IPS-15b (cell line): ENCODE data around the gene DNAH14.
"Not testable (repeated sequence)": the region's sequence is repeated elsewhere in the genome, so short reads cannot be mapped to it uniquely, and the experiment has no call there.

Source experiments
- H3K27me3 ChIP-seq: one replicate; pipeline ENCODE4 v1.6.1; 2013; ENCODE audit warnings: low read length; ENCODE audit not compliant: control insufficient read depth, insufficient read depth
- H3K36me3 ChIP-seq: one replicate; pipeline ENCODE4 v1.6.1; 2013; ENCODE audit warnings: low read length; ENCODE audit not compliant: control insufficient read depth, insufficient read depth
- H3K4me1 ChIP-seq: one replicate; pipeline ENCODE4 v1.6.1; 2013; ENCODE audit warnings: mild to moderate bottlenecking, low read length; ENCODE audit not compliant: control insufficient read depth, insufficient read depth
- H3K4me3 ChIP-seq: one replicate; pipeline ENCODE4 v1.5.1; 2013; ENCODE audit warnings: low read depth, low read length
- H3K9ac ChIP-seq: one replicate; pipeline ENCODE4 v1.6.1; 2013; ENCODE audit warnings: low read depth, mild to moderate bottlenecking, low read length
- H3K9me3 ChIP-seq: one replicate; pipeline ENCODE4 v1.6.1; 2013; ENCODE audit warnings: mild to moderate bottlenecking, low read length; ENCODE audit not compliant: control insufficient read depth, insufficient read depth

DNAH14 gene

GRCh38 chr1:225159793-225160192 is 230.3 kb downstream of the DNAH14 start:
- no peaks in the 10 kb centered on the region for H3K36me3 ChIP-seq
- H3K9ac ChIP-seq = no peak overlapping the region
- H3K4me3 ChIP-seq = no peak overlapping the region
- no peaks in the 10 kb centered on the region for H3K9me3 ChIP-seq
- no peaks in the 10 kb centered on the region for H3K27me3 ChIP-seq
- no peaks in the 10 kb centered on the region for H3K4me1 ChIP-seq

- H3K4me3 ChIP-seq, H3K27me3 ChIP-seq, H3K9me3 ChIP-seq, H3K4me1 ChIP-seq, H3K9ac ChIP-seq, H3K36me3 ChIP-seq: not testable (repeated sequence)
Observed at GRCh38 chr1:225177409-225177808, 247.9 kb downstream of the DNAH14 start.

GRCh38 chr1:225179686-225180085 is 250.2 kb downstream of the DNAH14 start:
- Histone ChIP-seq H3K9me3 (peaks cover 2% of the 10 kb centered on the region), H3K9ac (no peak overlapping the region), H3K27me3 (no peaks in the 10 kb centered on the region), H3K36me3 (no peaks in the 10 kb centered on the region), H3K4me1 (no peaks in the 10 kb centered on the region), H3K4me3 (no peak overlapping the region)

- H3K9ac ChIP-seq = no peak overlapping the region
- H3K9me3 ChIP-seq = no peaks in the 10 kb centered on the region
- H3K27me3 ChIP-seq = no peaks in the 10 kb centered on the region
- H3K4me3 ChIP-seq = no peak overlapping the region
- H3K4me1 ChIP-seq = no peaks in the 10 kb centered on the region
- no peaks in the 10 kb centered on the region for H3K36me3 ChIP-seq
Observed at GRCh38 chr1:225182716-225183115, 253.2 kb downstream of the DNAH14 start.

GRCh38 chr1:225191199-225191753 is 261.8 kb downstream of the DNAH14 start:
- Histone ChIP-seq H3K36me3 (no peaks in the 10 kb centered on the region), H3K27me3 (no peaks in the 10 kb centered on the region), H3K4me3 (no peak overlapping the region), H3K9me3 (no peaks in the 10 kb centered on the region), H3K4me1 (no peaks in the 10 kb centered on the region), H3K9ac (no peak overlapping the region)

GRCh38 chr1:225201447-225201846 is 272.0 kb downstream of the DNAH14 start:
- H3K27me3 ChIP-seq = no peaks in the 10 kb centered on the region
- H3K9me3 ChIP-seq = no peaks in the 10 kb centered on the region
- no peaks in the 10 kb centered on the region for H3K4me1 ChIP-seq
- no peak overlapping the region for H3K9ac ChIP-seq
- H3K36me3 ChIP-seq = no peaks in the 10 kb centered on the region
- no peak overlapping the region for H3K4me3 ChIP-seq

- H3K36me3 ChIP-seq = no peaks in the 10 kb centered on the region
- no peak overlapping the region for H3K4me3 ChIP-seq
- H3K27me3 ChIP-seq = no peaks in the 10 kb centered on the region
- H3K4me1 ChIP-seq = no peaks in the 10 kb centered on the region
- no peak overlapping the region for H3K9ac ChIP-seq
- no peaks in the 10 kb centered on the region for H3K9me3 ChIP-seq
Observed at GRCh38 chr1:225207791-225208190, 278.3 kb downstream of the DNAH14 start.

GRCh38 chr1:225209153-225209552 is 279.7 kb downstream of the DNAH14 start:
- H3K4me3 ChIP-seq = no peak overlapping the region
- H3K9ac ChIP-seq = no peak overlapping the region
- no peaks in the 10 kb centered on the region for H3K27me3 ChIP-seq
- H3K4me1 ChIP-seq = no peaks in the 10 kb centered on the region
- no peaks in the 10 kb centered on the region for H3K9me3 ChIP-seq
- no peaks in the 10 kb centered on the region for H3K36me3 ChIP-seq

- not testable (repeated sequence) for H3K36me3 ChIP-seq, H3K4me3 ChIP-seq, H3K9ac ChIP-seq, H3K27me3 ChIP-seq, H3K4me1 ChIP-seq, H3K9me3 ChIP-seq
Observed at GRCh38 chr1:225210180-225210579, 280.7 kb downstream of the DNAH14 start.

GRCh38 chr1:225211694-225212442 is 282.4 kb downstream of the DNAH14 start:
- H3K9ac ChIP-seq, H3K4me3 ChIP-seq: not testable (repeated sequence)

GRCh38 chr1:225224287-225224686 is 294.8 kb downstream of the DNAH14 start:
- H3K4me3 ChIP-seq = no peak overlapping the region
- H3K4me1 ChIP-seq = no peaks in the 10 kb centered on the region
- H3K9ac ChIP-seq = no peak overlapping the region
- H3K9me3 ChIP-seq = no peaks in the 10 kb centered on the region
- no peaks in the 10 kb centered on the region for H3K36me3 ChIP-seq
- no peaks in the 10 kb centered on the region for H3K27me3 ChIP-seq

More at GRCh38 chr1:225211694-225212442, 282.4 kb downstream of the DNAH14 start:
- H3K4me1 ChIP-seq, H3K36me3 ChIP-seq, H3K9me3 ChIP-seq, H3K27me3 ChIP-seq: not testable (repeated sequence)

- no peaks in the 10 kb centered on the region for H3K36me3 ChIP-seq
- no peaks in the 10 kb centered on the region for H3K27me3 ChIP-seq
Observed at GRCh38 chr1:225225681-225226080, 296.2 kb downstream of the DNAH14 start.

More at GRCh38 chr1:225225681-225226080, 296.2 kb downstream of the DNAH14 start:
- Histone ChIP-seq H3K9me3 (no peaks in the 10 kb centered on the region), H3K9ac (no peak overlapping the region), H3K4me1 (no peaks in the 10 kb centered on the region), H3K4me3 (no peak overlapping the region)
